Astrocyte (in vitro differentiated cells and primary cell): ENCODE data around the gene PUSL1. TPM values are rescaled to one million over a fixed set of nuclear protein-coding genes. Genes with fewer than 3 reads are reported as not detected.

Experiments
- DNase-seq: peaks from one replicate; pipeline ENCODE4 v3.0.0-alpha.2; 2010; ENCODE audit warnings: low read depth
- FAIRE-seq: peaks from 2 replicates; lab custom pipeline; 2011; peaks lifted over from hg19 to GRCh38; lab: Jason Lieb, UNC
- H2AFZ ChIP-seq: 2 replicates; pipeline ENCODE4 v1.6.0; 2012; ENCODE audit warnings: low read depth, low read length, inconsistent platforms
- H3K27ac ChIP-seq: 2 replicates; pipeline ENCODE4 v1.5.1; 2011; ENCODE audit warnings: low read depth, low read length, inconsistent platforms
- H3K27me3 ChIP-seq: 2 replicates; pipeline ENCODE4 v1.6.0; 2011; ENCODE audit warnings: low read length, inconsistent platforms; ENCODE audit not compliant: insufficient read depth
- H3K36me3 ChIP-seq: 2 replicates; pipeline ENCODE4 v1.5.1; 2011; ENCODE audit warnings: low read length, inconsistent platforms; ENCODE audit not compliant: insufficient read depth
- H3K4me1 ChIP-seq: 2 replicates; pipeline ENCODE4 v1.5.1; 2011; ENCODE audit warnings: low read length, inconsistent platforms; ENCODE audit not compliant: insufficient read depth
- H3K4me2 ChIP-seq: 2 replicates; pipeline ENCODE4 v1.6.0; 2012; ENCODE audit warnings: low read length, inconsistent platforms
- H3K4me3 ChIP-seq: 2 replicates; pipeline ENCODE4 v1.5.1; 2011; ENCODE audit warnings: low read depth, mild to moderate bottlenecking, low read length, inconsistent platforms; ENCODE audit not compliant: insufficient read depth
- H3K79me2 ChIP-seq: 2 replicates; pipeline ENCODE4 v1.6.0; 2012; ENCODE audit warnings: mild to moderate bottlenecking, low read length, inconsistent platforms; ENCODE audit not compliant: insufficient read depth
- H3K9ac ChIP-seq: 2 replicates; pipeline ENCODE4 v1.6.0; 2012; ENCODE audit warnings: mild to moderate bottlenecking, low read length, inconsistent platforms
- H3K9me3 ChIP-seq: 2 replicates; pipeline ENCODE4 v1.5.1; 2012; ENCODE audit warnings: low read depth, mild to moderate bottlenecking, low read length, inconsistent platforms; ENCODE audit not compliant: insufficient read depth
- H4K20me1 ChIP-seq: 2 replicates; pipeline ENCODE4 v1.6.0; 2012; ENCODE audit warnings: low read length, inconsistent platforms; ENCODE audit not compliant: insufficient read depth
- H3K27ac Mint-ChIP-seq: one replicate; pipeline ENCODE4 v1.8.0; 2021; ENCODE audit warnings: mild to moderate bottlenecking, mixed read lengths; ENCODE audit not compliant: unreplicated experiment
- H3K27me3 Mint-ChIP-seq: one replicate; pipeline ENCODE4 v1.8.0; 2021; ENCODE audit warnings: low read depth, mixed read lengths; ENCODE audit not compliant: unreplicated experiment
- H3K36me3 Mint-ChIP-seq: one replicate; pipeline ENCODE4 v1.8.0; 2021; ENCODE audit warnings: low read depth, mixed read lengths; ENCODE audit not compliant: unreplicated experiment
- H3K4me1 Mint-ChIP-seq: one replicate; pipeline ENCODE4 v1.8.0; 2021; ENCODE audit warnings: low read depth, mixed read lengths; ENCODE audit not compliant: unreplicated experiment
- H3K4me3 Mint-ChIP-seq: one replicate; pipeline ENCODE4 v1.8.0; 2021; ENCODE audit warnings: mild to moderate bottlenecking, moderate library complexity, mixed read lengths; ENCODE audit not compliant: unreplicated experiment
- H3K9me3 Mint-ChIP-seq: one replicate; pipeline ENCODE4 v1.8.0; 2021; ENCODE audit warnings: mild to moderate bottlenecking, mixed read lengths; ENCODE audit not compliant: unreplicated experiment
- EZH2 ChIP-seq: IDR thresholded peaks from 2 replicates; pipeline ENCODE4 v1.6.1; 2012; ENCODE audit warnings: mild to moderate bottlenecking, low read length, inconsistent platforms; ENCODE audit not compliant: insufficient read depth
- total RNA-seq: library from RNA; stranded (reverse); gene quantifications from 2 replicates; pipeline ENCODE4 v1.2.1, GENCODE V29; 2021
- TF ChIP-seq, protein P1 (sequence below): IDR thresholded peaks from 2 replicates; pipeline ENCODE4 v1.5.1; 2011; ENCODE audit warnings: low read depth, mild to moderate bottlenecking, inconsistent platforms, low read length, moderate library complexity; ENCODE audit not compliant: insufficient read depth

Gene PUSL1
- total RNA-seq, 1 donor from 2014 or later: 29.4 TPM

DNA sequence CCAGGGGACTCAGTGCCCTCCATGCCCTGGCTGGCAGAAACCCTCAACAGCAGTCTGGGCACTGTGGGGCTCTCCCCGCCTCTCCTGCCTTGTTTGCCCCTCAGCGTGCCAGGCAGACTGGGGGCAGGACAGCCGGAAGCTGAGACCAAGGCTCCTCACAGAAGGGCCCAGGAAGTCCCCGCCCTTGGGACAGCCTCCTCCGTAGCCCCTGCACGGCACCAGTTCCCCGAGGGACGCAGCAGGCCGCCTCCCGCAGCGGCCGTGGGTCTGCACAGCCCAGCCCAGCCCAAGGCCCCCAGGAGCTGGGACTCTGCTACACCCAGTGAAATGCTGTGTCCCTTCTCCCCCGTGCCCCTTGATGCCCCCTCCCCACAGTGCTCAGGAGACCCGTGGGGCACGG is 19.9 kb downstream of the PUSL1 start:
- no peak overlapping the region for H3K4me3 ChIP-seq
- H3K27ac Mint-ChIP-seq: no peak overlapping the region
- peaks cover 39% of the 10 kb centered on the region for H4K20me1 ChIP-seq
- H2AFZ ChIP-seq: no peak overlapping the region
- H3K9me3 ChIP-seq: no peaks in the 10 kb centered on the region
- DNase-seq (no peak), FAIRE-seq (no peak)
- no peaks in the 10 kb centered on the region for H3K36me3 Mint-ChIP-seq
- no peaks in the 10 kb centered on the region for H3K27me3 ChIP-seq
- peaks cover 35% of the 10 kb centered on the region for H3K79me2 ChIP-seq
- H3K4me1 Mint-ChIP-seq: peaks cover 4% of the 10 kb centered on the region
- no peak overlapping the region for H3K4me3 Mint-ChIP-seq
- no peaks in the 10 kb centered on the region for H3K9me3 Mint-ChIP-seq
- peaks cover 11% of the 10 kb centered on the region for H3K4me1 ChIP-seq
- TF ChIP-seq, protein P1, sequence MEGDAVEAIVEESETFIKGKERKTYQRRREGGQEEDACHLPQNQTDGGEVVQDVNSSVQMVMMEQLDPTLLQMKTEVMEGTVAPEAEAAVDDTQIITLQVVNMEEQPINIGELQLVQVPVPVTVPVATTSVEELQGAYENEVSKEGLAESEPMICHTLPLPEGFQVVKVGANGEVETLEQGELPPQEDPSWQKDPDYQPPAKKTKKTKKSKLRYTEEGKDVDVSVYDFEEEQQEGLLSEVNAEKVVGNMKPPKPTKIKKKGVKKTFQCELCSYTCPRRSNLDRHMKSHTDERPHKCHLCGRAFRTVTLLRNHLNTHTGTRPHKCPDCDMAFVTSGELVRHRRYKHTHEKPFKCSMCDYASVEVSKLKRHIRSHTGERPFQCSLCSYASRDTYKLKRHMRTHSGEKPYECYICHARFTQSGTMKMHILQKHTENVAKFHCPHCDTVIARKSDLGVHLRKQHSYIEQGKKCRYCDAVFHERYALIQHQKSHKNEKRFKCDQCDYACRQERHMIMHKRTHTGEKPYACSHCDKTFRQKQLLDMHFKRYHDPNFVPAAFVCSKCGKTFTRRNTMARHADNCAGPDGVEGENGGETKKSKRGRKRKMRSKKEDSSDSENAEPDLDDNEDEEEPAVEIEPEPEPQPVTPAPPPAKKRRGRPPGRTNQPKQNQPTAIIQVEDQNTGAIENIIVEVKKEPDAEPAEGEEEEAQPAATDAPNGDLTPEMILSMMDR: no peak
- TF ChIP-seq EZH2: no peak
- no peaks in the 10 kb centered on the region for H3K36me3 ChIP-seq
- H3K9ac ChIP-seq: no peak overlapping the region
- H3K4me2 ChIP-seq: no peak overlapping the region
- no peak overlapping the region for H3K27ac ChIP-seq
- H3K27me3 Mint-ChIP-seq: no peaks in the 10 kb centered on the region

DNA sequence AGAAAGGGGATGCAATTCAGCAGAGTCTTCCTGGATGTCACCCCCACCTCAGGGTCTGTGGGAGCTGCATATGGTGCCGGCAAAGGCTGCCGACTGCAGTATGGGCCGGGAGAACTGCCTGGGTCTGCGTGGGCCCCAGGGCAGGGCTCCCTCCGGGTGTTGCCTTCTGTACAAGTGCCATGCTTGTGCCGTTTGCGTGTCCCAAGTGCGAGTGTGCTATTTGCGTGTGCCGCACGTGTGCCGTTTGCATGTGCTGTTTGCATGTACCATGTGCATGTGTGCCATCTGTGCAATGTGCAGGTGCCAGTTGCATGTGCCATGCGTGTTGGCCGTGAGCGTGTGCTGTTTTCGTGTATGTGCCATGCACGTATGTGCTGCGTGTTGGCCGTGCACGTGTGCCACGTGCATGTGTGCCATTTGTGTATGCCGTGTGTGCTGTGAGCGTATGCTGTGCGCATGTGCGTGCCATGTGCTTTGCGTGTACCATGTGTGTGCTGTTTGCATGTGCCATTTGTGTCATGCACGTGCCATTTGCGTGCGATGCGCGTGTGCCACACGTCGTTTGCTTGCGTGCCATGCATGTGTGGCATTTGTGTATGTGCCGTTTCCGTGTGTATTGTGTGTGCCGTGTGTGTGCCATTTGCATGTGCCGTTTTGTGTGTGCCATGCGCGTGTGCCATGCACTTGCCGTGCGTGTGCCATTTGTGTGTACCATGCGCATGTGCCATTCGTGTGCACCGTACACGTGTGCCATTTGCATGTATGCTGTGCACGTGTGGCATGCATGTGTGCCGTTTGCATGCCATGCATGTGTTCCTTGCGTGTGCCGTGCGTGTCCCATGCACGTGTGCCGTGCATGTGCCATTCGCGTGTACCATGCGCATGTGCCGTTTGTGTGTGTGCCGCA is 21.2 kb downstream of the PUSL1 start:
- Mint-ChIP-seq H3K27ac (peak overlapping the region; percentile 66), H3K4me3 (no peak overlapping the region), H3K9me3 (no peaks in the 10 kb centered on the region), H3K36me3 (no peaks in the 10 kb centered on the region), H3K27me3 (no peaks in the 10 kb centered on the region), H3K4me1 (no peaks in the 10 kb centered on the region)
- DNase-seq (no peak), FAIRE-seq (no peak)
- Histone ChIP-seq H3K4me1 (peaks cover 7% of the 10 kb centered on the region), H3K27me3 (no peaks in the 10 kb centered on the region), H2AFZ (no peak overlapping the region), H4K20me1 (peaks cover 41% of the 10 kb centered on the region), H3K9me3 (no peaks in the 10 kb centered on the region), H3K4me3 (no peak overlapping the region), H3K27ac (no peak overlapping the region), H3K79me2 (peaks cover 26% of the 10 kb centered on the region), H3K9ac (no peak overlapping the region), H3K4me2 (no peak overlapping the region), H3K36me3 (no peaks in the 10 kb centered on the region)
- TF ChIP-seq EZH2: no peak
- TF ChIP-seq, protein P1: no peak
